WTC11 (cell line): ENCODE results near the gene KDM4C. TPM values are rescaled to one million over a fixed set of nuclear protein-coding genes. Genes with fewer than 3 reads are reported as not detected.
A peak's percentile ranks its signal among the peaks of the same experiment; 100 is the strongest.
"Not testable (repeated sequence)": the region's sequence is repeated elsewhere in the genome, so short reads cannot be mapped to it uniquely, and the experiment has no call there.

Experiments used
- ATAC-seq: fragments of 200-7000 bp; cut with Tn5 transposase; 2 replicates; pipeline ENCODE4 v1.10.0; 2021; ENCODE audit warnings: mild to moderate bottlenecking, moderate library complexity
- CTCF ChIA-PET: fragments of 300-600 bp; sonication (Branson Sonifier 250); formaldehyde crosslinking; loops from one replicate; lab custom pipeline; 2021; ENCODE audit warnings: antibody characterized with exemption; lab: Charles Lee
- POLR2A ChIA-PET: fragments of 350-600 bp; sonication (Branson Sonifier 250); formaldehyde crosslinking; loops from one replicate; lab custom pipeline; 2021; ENCODE audit warnings: antibody characterized with exemption; lab: Charles Lee
- DNase-seq: peaks from one replicate; pipeline ENCODE4 v3.0.0; 2021; ENCODE audit warnings: low spot score
- H3K27ac Mint-ChIP-seq: 2 replicates; pipeline ENCODE4 v1.8.0; 2021; ENCODE audit warnings: mixed read lengths
- H3K27me3 Mint-ChIP-seq: 2 replicates; pipeline ENCODE4 v1.8.0; 2021; ENCODE audit warnings: low read depth, mild to moderate bottlenecking, moderate library complexity, mixed read lengths
- H3K36me3 Mint-ChIP-seq: 2 replicates; pipeline ENCODE4 v1.8.0; 2021; ENCODE audit warnings: mixed read lengths
- H3K4me1 Mint-ChIP-seq: 2 replicates; pipeline ENCODE4 v1.8.0; 2022; ENCODE audit warnings: mixed read lengths
- H3K4me3 Mint-ChIP-seq: 2 replicates; pipeline ENCODE4 v1.8.0; 2021; ENCODE audit warnings: mild to moderate bottlenecking, moderate library complexity, mixed read lengths
- H3K9me3 Mint-ChIP-seq: 2 replicates; pipeline ENCODE4 v1.8.0; 2021; ENCODE audit warnings: mixed read lengths
- AR ChIP-seq: fragments of 250-450 bp; sonication (Bioruptor Pico); IDR thresholded peaks from 2 replicates; pipeline ENCODE4 v1.9.0; 2021; ENCODE audit warnings: mild to moderate bottlenecking
- E2F4 ChIP-seq: sonication (generic); formaldehyde crosslinking; IDR thresholded peaks from 2 replicates; pipeline ENCODE4 v1.8.1; 2022; ENCODE audit warnings: low read depth, mild to moderate bottlenecking, moderate library complexity, missing genetic modification reagents, borderline replicate concordance
- ELF4 ChIP-seq: sonication (generic); formaldehyde crosslinking; IDR thresholded peaks from 2 replicates; pipeline ENCODE4 v1.8.1; 2022; ENCODE audit warnings: low read depth, mild to moderate bottlenecking, moderate library complexity, missing genetic modification reagents
- FOXP1 ChIP-seq: sonication (generic); formaldehyde crosslinking; IDR thresholded peaks from 2 replicates; pipeline ENCODE4 v1.8.0; 2022; ENCODE audit warnings: missing genetic modification reagents, mild to moderate bottlenecking, moderate library complexity, borderline replicate concordance
- JUN ChIP-seq: sonication (generic); formaldehyde crosslinking; IDR thresholded peaks from 2 replicates; pipeline ENCODE4 v1.8.0; 2023; ENCODE audit warnings: mild to moderate bottlenecking, missing genetic modification reagents
- KAT7 ChIP-seq: sonication (generic); formaldehyde crosslinking; IDR thresholded peaks from 2 replicates; pipeline ENCODE4 v1.8.1; 2023; ENCODE audit warnings: missing genetic modification reagents, mild to moderate bottlenecking, borderline replicate concordance
- PREB ChIP-seq: sonication (generic); formaldehyde crosslinking; IDR thresholded peaks from 2 replicates; pipeline ENCODE4 v1.8.1; 2022; ENCODE audit warnings: mild to moderate bottlenecking, missing genetic modification reagents, moderate library complexity, borderline replicate concordance
- PRRX2 ChIP-seq: fragments of 250-450 bp; sonication (Bioruptor Pico); IDR thresholded peaks from 2 replicates; pipeline ENCODE4 v1.8.0; 2021; ENCODE audit warnings: mild to moderate bottlenecking
- RORB ChIP-seq: fragments of 250-450 bp; sonication (Bioruptor Pico); IDR thresholded peaks from 2 replicates; pipeline ENCODE4 v1.9.0; 2021; ENCODE audit warnings: mild to moderate bottlenecking
- SMAD4 ChIP-seq: sonication (generic); formaldehyde crosslinking; IDR thresholded peaks from 2 replicates; pipeline ENCODE4 v1.8.0; 2022; ENCODE audit warnings: mild to moderate bottlenecking, missing genetic modification reagents
- TEAD1 ChIP-seq: sonication (generic); formaldehyde crosslinking; IDR thresholded peaks from 2 replicates; pipeline ENCODE4 v1.8.0; 2022; ENCODE audit warnings: mild to moderate bottlenecking, missing genetic modification reagents
- TEAD4 ChIP-seq: sonication (generic); formaldehyde crosslinking; IDR thresholded peaks from 2 replicates; pipeline ENCODE4 v1.8.0; 2022; ENCODE audit warnings: mild to moderate bottlenecking, missing genetic modification reagents
- ZNF423 ChIP-seq: fragments of 250-450 bp; sonication (Bioruptor Pico); IDR thresholded peaks from 2 replicates; pipeline ENCODE4 v2.1.2; 2022; ENCODE audit warnings: mild to moderate bottlenecking, moderate library complexity
- total RNA-seq: library from RNA; stranded (reverse); gene quantifications from 3 replicates; pipeline ENCODE4 v1.2.3, GENCODE V29; 2021
- TF ChIP-seq, protein P1 (sequence below): sonication (generic); formaldehyde crosslinking; IDR thresholded peaks from 2 replicates; pipeline ENCODE4 v1.8.0; 2022; ENCODE audit warnings: mild to moderate bottlenecking, missing genetic modification reagents
- TF ChIP-seq, protein P2 (sequence below): sonication (generic); formaldehyde crosslinking; IDR thresholded peaks from 2 replicates; pipeline ENCODE4 v1.8.0; 2023; ENCODE audit warnings: missing genetic modification reagents

Gene KDM4C
- total RNA-seq, 1 experiment from 2014 or later: 29.2 TPM

DNA sequence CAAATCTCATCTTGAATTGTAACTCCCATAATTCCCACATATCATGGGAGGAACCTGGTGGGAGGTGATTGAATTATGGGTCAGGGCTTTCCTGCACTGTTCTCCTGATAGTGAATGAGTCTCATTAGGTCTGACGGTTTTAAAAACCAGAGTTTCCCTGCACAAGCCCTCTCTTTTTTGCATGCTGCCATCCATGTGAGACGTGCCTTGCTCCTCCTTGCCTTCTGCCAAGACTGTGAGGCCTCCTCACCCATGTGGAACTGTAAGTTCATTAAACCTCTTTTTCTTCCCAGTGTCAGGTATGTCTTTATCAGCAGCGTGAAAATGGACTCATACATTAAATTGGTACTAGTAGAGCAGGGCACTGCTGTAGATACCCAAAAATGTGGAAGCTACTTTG is 22.4 kb upstream of the KDM4C start:
- Mint-ChIP-seq H3K4me1 (no peaks in the 10 kb centered on the region), H3K27ac (no peak overlapping the region), H3K9me3 (peaks cover 22% of the 10 kb centered on the region), H3K36me3 (peaks cover 11% of the 10 kb centered on the region), H3K27me3 (peaks cover 9% of the 10 kb centered on the region; the same call in 1 of the 2 replicates), H3K4me3 (no peak overlapping the region)
- ATAC-seq: no peak
- CTCF ChIA-PET: no interaction called here
- POLR2A ChIA-PET: no interaction called here
- TF ChIP-seq, protein P1, sequence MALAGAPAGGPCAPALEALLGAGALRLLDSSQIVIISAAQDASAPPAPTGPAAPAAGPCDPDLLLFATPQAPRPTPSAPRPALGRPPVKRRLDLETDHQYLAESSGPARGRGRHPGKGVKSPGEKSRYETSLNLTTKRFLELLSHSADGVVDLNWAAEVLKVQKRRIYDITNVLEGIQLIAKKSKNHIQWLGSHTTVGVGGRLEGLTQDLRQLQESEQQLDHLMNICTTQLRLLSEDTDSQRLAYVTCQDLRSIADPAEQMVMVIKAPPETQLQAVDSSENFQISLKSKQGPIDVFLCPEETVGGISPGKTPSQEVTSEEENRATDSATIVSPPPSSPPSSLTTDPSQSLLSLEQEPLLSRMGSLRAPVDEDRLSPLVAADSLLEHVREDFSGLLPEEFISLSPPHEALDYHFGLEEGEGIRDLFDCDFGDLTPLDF (CRISPR knock-in tag): no peak
- no peak for DNase-seq

GRCh38 chr9:6739218-6739617 is 18.6 kb upstream of the KDM4C start:
- TF ChIP-seq PRRX2 (CRISPR knock-in tag) (no peak), E2F4 (no peak), PREB (CRISPR knock-in tag) (no peak), SMAD4 (CRISPR knock-in tag) (no peak), ZNF423 (no peak), TEAD4 (no peak), RORB (CRISPR knock-in tag) (no peak), ELF4 (no peak), JUN (CRISPR knock-in tag) (no peak), AR (CRISPR knock-in tag) (no peak), TEAD1 (CRISPR knock-in tag) (no peak), FOXP1 (CRISPR knock-in tag) (no peak), KAT7 (CRISPR knock-in tag) (no peak)
- TF ChIP-seq, protein P2, sequence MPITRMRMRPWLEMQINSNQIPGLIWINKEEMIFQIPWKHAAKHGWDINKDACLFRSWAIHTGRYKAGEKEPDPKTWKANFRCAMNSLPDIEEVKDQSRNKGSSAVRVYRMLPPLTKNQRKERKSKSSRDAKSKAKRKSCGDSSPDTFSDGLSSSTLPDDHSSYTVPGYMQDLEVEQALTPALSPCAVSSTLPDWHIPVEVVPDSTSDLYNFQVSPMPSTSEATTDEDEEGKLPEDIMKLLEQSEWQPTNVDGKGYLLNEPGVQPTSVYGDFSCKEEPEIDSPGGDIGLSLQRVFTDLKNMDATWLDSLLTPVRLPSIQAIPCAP (CRISPR knock-in tag): no peak
- TF ChIP-seq, all 79 proteins: peak for 0
- 0 out of 2 replicates have a peak, but pooled peaks have one; percentile 30 for ATAC-seq
- Mint-ChIP-seq H3K36me3 (peaks cover 11% of the 10 kb centered on the region), H3K9me3 (peaks cover 22% of the 10 kb centered on the region), H3K27ac (no peak overlapping the region), H3K4me1 (no peaks in the 10 kb centered on the region), H3K4me3 (no peak overlapping the region), H3K27me3 (peaks cover 9% of the 10 kb centered on the region; the same call in 1 of the 2 replicates)
- ChIA-PET POLR2A (interaction anchor here (0.6 kb wide), 1 partner anchor 35 kb away, joined by 4 read pairs; no protein-coding TSS in a partner anchor), CTCF (interaction anchor here (0.6 to 1.4 kb wide), 7 partner anchors 11 to 247 kb away, joined by 3 to 6 read pairs (median 4); no protein-coding TSS in a partner anchor)
- DNase-seq: no peak

DNA sequence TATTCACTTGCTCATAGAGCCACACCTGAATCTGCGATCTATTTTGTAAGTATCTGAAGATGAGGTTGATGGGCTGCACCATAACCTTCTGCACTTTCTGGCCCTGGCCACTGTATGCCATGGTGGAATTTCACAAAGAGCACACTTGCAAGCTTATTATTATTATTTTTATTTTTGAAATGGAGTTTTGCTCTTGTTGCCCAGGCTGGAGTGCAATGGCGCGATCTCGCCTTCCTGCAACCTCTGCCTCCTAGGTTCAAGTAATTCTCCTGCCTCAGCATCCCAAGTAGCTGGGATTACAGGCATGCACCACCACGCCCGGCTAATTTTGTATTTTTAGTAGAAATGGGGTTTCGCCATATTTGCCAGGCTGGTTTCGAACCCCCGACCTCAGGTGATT is 8.9 kb upstream of the KDM4C start:
- CTCF ChIA-PET, H3K36me3 Mint-ChIP-seq, H3K4me3 Mint-ChIP-seq, H3K9me3 Mint-ChIP-seq, ATAC-seq, DNase-seq, POLR2A ChIA-PET, H3K27ac Mint-ChIP-seq, H3K4me1 Mint-ChIP-seq, H3K27me3 Mint-ChIP-seq: not testable (repeated sequence)

- POLR2A ChIA-PET, CTCF ChIA-PET: not testable (repeated sequence)
Observed at GRCh38 chr9:6754861-6755260, 2.9 kb upstream of the KDM4C start.

More at GRCh38 chr9:6754861-6755260, 2.9 kb upstream of the KDM4C start:
- H3K27me3 Mint-ChIP-seq, H3K27ac Mint-ChIP-seq, ATAC-seq, H3K4me1 Mint-ChIP-seq, DNase-seq, H3K4me3 Mint-ChIP-seq, H3K36me3 Mint-ChIP-seq, H3K9me3 Mint-ChIP-seq: not testable (repeated sequence)
